ENCODE measurements around the gene MRAS. TPM values are rescaled to one million over a fixed set of nuclear protein-coding genes. Genes with fewer than 3 reads are reported as not detected.

Gene MRAS
- total and polyA plus RNA-seq, 5 donors from 2014 or later = not detected

GRCh38 chr3:138440596-138440995, 92.2 kb downstream of the MRAS start:
- no peak overlapping the region for H3K27ac Mint-ChIP-seq
- H3K36me3 Mint-ChIP-seq = no peaks in the 10 kb centered on the region
- H3K4me3 Mint-ChIP-seq = no peak overlapping the region
- DNase-seq (no peak), ATAC-seq (ENCODE audit: low read depth in 2 of 2) (no peak)
- H3K27ac ChIP-seq (ENCODE audit: insufficient read depth, low read length, poor library complexity, severe bottlenecking) = no peak overlapping the region
- no peaks in the 10 kb centered on the region for H3K36me3 ChIP-seq (ENCODE audit: control insufficient read depth, insufficient read depth, low read length)
- no peak overlapping the region for H3K4me3 ChIP-seq (ENCODE audit: low read depth, low read length)
- H3K27me3 ChIP-seq (ENCODE audit: control insufficient read depth, insufficient read depth, low read length) = peaks cover 8% of the 10 kb centered on the region
- peaks cover 52% of the 10 kb centered on the region for H3K27me3 Mint-ChIP-seq
- H3K4me1 ChIP-seq (ENCODE audit: control insufficient read depth, insufficient read depth, low read length, poor library complexity, severe bottlenecking) = no peaks in the 10 kb centered on the region
- H3K9me3 ChIP-seq (ENCODE audit: control insufficient read depth in 2 of 2, low read length in 2 of 2) = no peaks in the 10 kb centered on the region
- peaks cover 0 to 6% (median 4%) of the 10 kb centered on the region in 4 donors for H3K4me1 Mint-ChIP-seq
- no peaks in the 10 kb centered on the region for H3K9me3 Mint-ChIP-seq

GRCh38 chr3:138441256-138441655, 92.9 kb downstream of the MRAS start:
- Mint-ChIP-seq H3K36me3 (no peaks in the 10 kb centered on the region), H3K27ac (no peak overlapping the region), H3K27me3 (peaks cover 45% of the 10 kb centered on the region), H3K4me1 (peaks cover 0 to 1% (median under 1%) of the 10 kb centered on the region in 4 donors), H3K4me3 (no peak overlapping the region), H3K9me3 (no peaks in the 10 kb centered on the region)
- no peaks in the 10 kb centered on the region for H3K36me3 ChIP-seq (ENCODE audit: control insufficient read depth, insufficient read depth, low read length)
- no peak overlapping the region for H3K27ac ChIP-seq (ENCODE audit: insufficient read depth, low read length, poor library complexity, severe bottlenecking)
- H3K27me3 ChIP-seq (ENCODE audit: control insufficient read depth, insufficient read depth, low read length) = peaks cover 4% of the 10 kb centered on the region
- no peaks in the 10 kb centered on the region for H3K4me1 ChIP-seq (ENCODE audit: control insufficient read depth, insufficient read depth, low read length, poor library complexity, severe bottlenecking)
- no peaks in the 10 kb centered on the region for H3K9me3 ChIP-seq (ENCODE audit: control insufficient read depth in 2 of 2, low read length in 2 of 2)
- ATAC-seq (ENCODE audit: low read depth in 2 of 2) (no peak), DNase-seq (no peak)
- no peak overlapping the region for H3K4me3 ChIP-seq (ENCODE audit: low read depth, low read length)

- no peak overlapping the region for H3K4me3 Mint-ChIP-seq
- H3K9me3 ChIP-seq (ENCODE audit: control insufficient read depth in 2 of 2, low read length in 2 of 2) = no peaks in the 10 kb centered on the region
- no peak overlapping the region for H3K4me3 ChIP-seq (ENCODE audit: low read depth, low read length)
- H3K27me3 Mint-ChIP-seq = peaks cover 43% of the 10 kb centered on the region
- H3K36me3 ChIP-seq (ENCODE audit: control insufficient read depth, insufficient read depth, low read length) = no peaks in the 10 kb centered on the region
- H3K4me1 Mint-ChIP-seq = no peaks in the 10 kb centered on the region
- no peaks in the 10 kb centered on the region for H3K4me1 ChIP-seq (ENCODE audit: control insufficient read depth, insufficient read depth, low read length, poor library complexity, severe bottlenecking)
- H3K36me3 Mint-ChIP-seq = no peaks in the 10 kb centered on the region
- H3K27me3 ChIP-seq (ENCODE audit: control insufficient read depth, insufficient read depth, low read length) = peaks cover 4% of the 10 kb centered on the region
- no peak for ATAC-seq (ENCODE audit: low read depth in 2 of 2)
- no peak overlapping the region for H3K27ac Mint-ChIP-seq
- H3K9me3 Mint-ChIP-seq = no peaks in the 10 kb centered on the region
- H3K27ac ChIP-seq (ENCODE audit: insufficient read depth, low read length, poor library complexity, severe bottlenecking) = no peak overlapping the region
- no peak for DNase-seq
Measured at GRCh38 chr3:138441742-138442141, 93.4 kb downstream of the MRAS start.

- no peaks in the 10 kb centered on the region for H3K9me3 ChIP-seq (ENCODE audit: control insufficient read depth in 2 of 2, low read length in 2 of 2)
- H3K36me3 ChIP-seq (ENCODE audit: control insufficient read depth, insufficient read depth, low read length) = no peaks in the 10 kb centered on the region
- H3K4me1 ChIP-seq (ENCODE audit: control insufficient read depth, insufficient read depth, low read length, poor library complexity, severe bottlenecking) = no peaks in the 10 kb centered on the region
- H3K27me3 ChIP-seq (ENCODE audit: control insufficient read depth, insufficient read depth, low read length) = no peaks in the 10 kb centered on the region
- no peak overlapping the region for H3K4me3 Mint-ChIP-seq
- ATAC-seq (ENCODE audit: low read depth in 2 of 2) (no peak), DNase-seq (no peak)
- no peaks in the 10 kb centered on the region for H3K36me3 Mint-ChIP-seq
- no peaks in the 10 kb centered on the region for H3K9me3 Mint-ChIP-seq
- H3K4me1 Mint-ChIP-seq = no peaks in the 10 kb centered on the region
- H3K27me3 Mint-ChIP-seq = peaks cover 45% of the 10 kb centered on the region
- H3K27ac Mint-ChIP-seq = no peak overlapping the region
- H3K27ac ChIP-seq (ENCODE audit: insufficient read depth, low read length, poor library complexity, severe bottlenecking) = no peak overlapping the region
- H3K4me3 ChIP-seq (ENCODE audit: low read depth, low read length) = no peak overlapping the region
Measured at GRCh38 chr3:138442433-138442832, 94.1 kb downstream of the MRAS start.

GRCh38 chr3:138443091-138443490, 94.7 kb downstream of the MRAS start:
- Mint-ChIP-seq H3K4me1 (no peaks in the 10 kb centered on the region), H3K36me3 (no peaks in the 10 kb centered on the region), H3K27me3 (peaks cover 39% of the 10 kb centered on the region), H3K9me3 (no peaks in the 10 kb centered on the region), H3K4me3 (no peak overlapping the region), H3K27ac (no peak overlapping the region)
- Histone ChIP-seq H3K36me3 (ENCODE audit: control insufficient read depth, insufficient read depth, low read length) (no peaks in the 10 kb centered on the region), H3K9me3 (ENCODE audit: control insufficient read depth in 2 of 2, low read length in 2 of 2) (no peaks in the 10 kb centered on the region), H3K4me3 (ENCODE audit: low read depth, low read length) (no peak overlapping the region), H3K27ac (ENCODE audit: insufficient read depth, low read length, poor library complexity, severe bottlenecking) (no peak overlapping the region), H3K4me1 (ENCODE audit: control insufficient read depth, insufficient read depth, low read length, poor library complexity, severe bottlenecking) (no peaks in the 10 kb centered on the region), H3K27me3 (ENCODE audit: control insufficient read depth, insufficient read depth, low read length) (no peaks in the 10 kb centered on the region)
- ATAC-seq (ENCODE audit: low read depth in 2 of 2) (no peak), DNase-seq (no peak)

GRCh38 chr3:138443521-138444503, 95.4 kb downstream of the MRAS start:
- Mint-ChIP-seq H3K27me3 (peaks cover 32% of the 10 kb centered on the region), H3K4me1 (no peaks in the 10 kb centered on the region), H3K4me3 (no peak overlapping the region), H3K27ac (no peak overlapping the region), H3K36me3 (no peaks in the 10 kb centered on the region), H3K9me3 (no peaks in the 10 kb centered on the region)
- DNase-seq (no peak), ATAC-seq (ENCODE audit: low read depth in 2 of 2) (no peak)
- Histone ChIP-seq H3K36me3 (ENCODE audit: control insufficient read depth, insufficient read depth, low read length) (no peaks in the 10 kb centered on the region), H3K4me1 (ENCODE audit: control insufficient read depth, insufficient read depth, low read length, poor library complexity, severe bottlenecking) (no peaks in the 10 kb centered on the region), H3K4me3 (ENCODE audit: low read depth, low read length) (no peak overlapping the region), H3K9me3 (ENCODE audit: control insufficient read depth in 2 of 2, low read length in 2 of 2) (no peaks in the 10 kb centered on the region), H3K27me3 (ENCODE audit: control insufficient read depth, insufficient read depth, low read length) (no peaks in the 10 kb centered on the region), H3K27ac (ENCODE audit: insufficient read depth, low read length, poor library complexity, severe bottlenecking) (no peak overlapping the region)

GRCh38 chr3:138445236-138445635, 96.9 kb downstream of the MRAS start:
- no peaks in the 10 kb centered on the region for H3K9me3 Mint-ChIP-seq
- H3K27ac Mint-ChIP-seq = no peak overlapping the region
- no peak overlapping the region for H3K4me3 Mint-ChIP-seq

GRCh38 chr3:138445654-138446053, 97.3 kb downstream of the MRAS start:
- peaks cover 30% of the 10 kb centered on the region for H3K27me3 Mint-ChIP-seq
- H3K27ac ChIP-seq (ENCODE audit: insufficient read depth, low read length, poor library complexity, severe bottlenecking) = no peak overlapping the region
- H3K27me3 ChIP-seq (ENCODE audit: control insufficient read depth, insufficient read depth, low read length) = no peaks in the 10 kb centered on the region
- no peaks in the 10 kb centered on the region for H3K36me3 ChIP-seq (ENCODE audit: control insufficient read depth, insufficient read depth, low read length)
- H3K4me3 Mint-ChIP-seq = no peak overlapping the region
- ATAC-seq (ENCODE audit: low read depth in 2 of 2) (no peak), DNase-seq (no peak)
- no peaks in the 10 kb centered on the region for H3K4me1 ChIP-seq (ENCODE audit: control insufficient read depth, insufficient read depth, low read length, poor library complexity, severe bottlenecking)
- H3K9me3 Mint-ChIP-seq = no peaks in the 10 kb centered on the region
- no peaks in the 10 kb centered on the region for H3K36me3 Mint-ChIP-seq
- H3K27ac Mint-ChIP-seq = no peak overlapping the region
- no peak overlapping the region for H3K4me3 ChIP-seq (ENCODE audit: low read depth, low read length)
- no peaks in the 10 kb centered on the region for H3K9me3 ChIP-seq (ENCODE audit: control insufficient read depth in 2 of 2, low read length in 2 of 2)
- H3K4me1 Mint-ChIP-seq = no peaks in the 10 kb centered on the region

More at GRCh38 chr3:138445236-138445635, 96.9 kb downstream of the MRAS start:
- ATAC-seq (ENCODE audit: low read depth in 2 of 2) = no peak
- H3K4me1 Mint-ChIP-seq = no peaks in the 10 kb centered on the region
- no peaks in the 10 kb centered on the region for H3K36me3 ChIP-seq (ENCODE audit: control insufficient read depth, insufficient read depth, low read length)
- H3K4me3 ChIP-seq (ENCODE audit: low read depth, low read length) = no peak overlapping the region
- H3K27me3 Mint-ChIP-seq = peaks cover 30% of the 10 kb centered on the region
- H3K27me3 ChIP-seq (ENCODE audit: control insufficient read depth, insufficient read depth, low read length) = no peaks in the 10 kb centered on the region
- no peak overlapping the region for H3K27ac ChIP-seq (ENCODE audit: insufficient read depth, low read length, poor library complexity, severe bottlenecking)
- no peaks in the 10 kb centered on the region for H3K9me3 ChIP-seq (ENCODE audit: control insufficient read depth in 2 of 2, low read length in 2 of 2)
- no peaks in the 10 kb centered on the region for H3K36me3 Mint-ChIP-seq
- no peak for DNase-seq
- no peaks in the 10 kb centered on the region for H3K4me1 ChIP-seq (ENCODE audit: control insufficient read depth, insufficient read depth, low read length, poor library complexity, severe bottlenecking)

Measured in CD4-positive, CD25-positive, alpha-beta regulatory T cell (primary cell).